ENCODE data around the gene ZNF304. TPM values are rescaled to one million over a fixed set of nuclear protein-coding genes. Genes with fewer than 3 reads are reported as not detected.

The ZNF304 gene
- total and polyA plus RNA-seq, 2 of the 4 experiments (the other 2 are of a cell fraction), result 3.9 to 16.1 TPM

DNA sequence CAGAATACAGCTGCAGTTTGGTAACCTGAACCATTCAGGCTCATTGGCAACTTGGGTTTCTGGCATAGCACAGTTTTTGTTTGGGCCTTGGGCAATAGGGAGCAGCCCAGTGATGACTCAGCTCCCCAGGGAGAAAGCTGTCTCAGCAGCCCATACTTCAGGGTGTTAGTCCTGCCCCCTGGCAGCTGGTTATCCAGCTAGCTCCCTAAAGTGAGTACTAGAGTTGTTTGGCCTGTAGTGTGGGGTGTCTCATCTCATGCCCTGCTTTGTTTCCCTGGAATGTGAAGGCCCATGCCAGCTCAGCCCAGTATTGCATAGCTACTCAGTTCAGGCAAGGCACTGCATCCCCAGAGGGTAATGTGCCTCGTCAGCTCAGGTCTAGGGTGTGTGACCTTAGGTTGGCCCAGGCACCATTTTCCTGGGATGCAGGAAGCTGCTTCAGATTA lies 49.0 kb upstream of the ZNF304 start (continued):
- TF ChIP-seq RFX5 (IDR thresholded peaks at IDR 0.05; ENCODE audit: low read depth, low read length), result no peak

DNA sequence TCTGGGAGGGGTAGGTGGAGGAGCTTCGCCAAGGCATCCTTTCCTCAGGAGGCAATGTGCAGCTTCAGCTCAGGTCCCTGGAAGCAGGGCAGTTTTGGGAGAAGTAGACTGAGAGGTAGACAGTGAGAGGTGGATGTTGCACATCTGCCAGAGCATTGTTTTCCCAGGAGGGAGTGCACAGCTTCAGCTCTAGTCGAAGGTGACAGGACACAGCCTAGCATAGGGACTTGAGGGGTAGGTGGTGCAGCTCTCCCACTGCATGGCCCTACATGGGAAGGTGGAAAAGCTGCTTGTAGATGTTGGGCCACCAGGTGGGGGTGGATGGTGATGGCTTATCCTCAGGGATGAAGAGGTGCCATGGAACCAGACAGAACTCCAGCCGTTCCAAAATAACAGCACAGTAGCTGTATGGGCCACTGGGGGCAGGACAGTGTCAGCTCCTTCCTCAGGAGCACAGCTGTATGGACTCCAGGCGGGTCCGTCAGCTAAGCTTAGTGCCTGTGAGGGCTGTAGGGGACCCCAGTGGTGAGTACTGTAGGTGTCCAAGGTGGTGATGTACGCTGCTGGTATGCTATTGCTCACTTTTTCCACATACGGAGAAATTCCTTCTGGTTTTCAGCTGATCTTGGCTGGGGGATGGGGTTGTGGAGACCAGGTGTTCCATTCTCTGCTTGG lies 48.2 kb upstream of the ZNF304 start:
- Histone ChIP-seq H3K27ac (ENCODE audit: insufficient read depth, low read length) (no peak overlapping the region; the same call in 1 of the 2 replicates), H2BK20ac (ENCODE audit: low read depth, low read length) (no peak overlapping the region), H3K4me1 (ENCODE audit: control insufficient read depth, insufficient read depth, low read length) (peaks cover 9% of the 10 kb centered on the region), H3K18ac (ENCODE audit: low read depth, low read length) (no peak overlapping the region), H4K91ac (ENCODE audit: insufficient read depth, low read depth, low read length) (no peak overlapping the region; the same call in 1 of the 2 replicates), H3K9ac (ENCODE audit: low read depth, low read length) (no peak overlapping the region), H2BK15ac (ENCODE audit: low read depth, low read length) (no peak overlapping the region), H2AK5ac (ENCODE audit: low read depth, low read length) (peak overlapping the region; percentile 67; the same call in 1 of the 2 replicates), H3K9me3 (ENCODE audit: control insufficient read depth, insufficient read depth, low read length) (no peaks in the 10 kb centered on the region), H4K5ac (ENCODE audit: low read depth, low read length) (no peak overlapping the region), H3K79me1 (ENCODE audit: low read depth in 1 of 2, low read length in 2 of 2) (peaks cover 20 to 37% of the 10 kb centered on the region in 2 experiments), H3K23ac (ENCODE audit: low read depth, low read length) (no peak overlapping the region), H3K36me3 (ENCODE audit: control insufficient read depth, insufficient read depth, low read length) (peaks cover 7% of the 10 kb centered on the region), H4K8ac (ENCODE audit: low read depth in 2 of 2, low read length in 2 of 2) (no peak overlapping the region), H4K20me1 (ENCODE audit: insufficient read depth, low read length) (peaks cover 25% of the 10 kb centered on the region), H3K4me2 (ENCODE audit: low read depth, low read length) (no peak overlapping the region), H3K4me3 (ENCODE audit: insufficient read depth, low read depth, low read length) (no peak overlapping the region), H3K9me1 (ENCODE audit: insufficient read depth, low read length) (peaks cover 12% of the 10 kb centered on the region), H2AFZ (replicated peaks; ENCODE audit: low read length, poor library complexity) (no peak overlapping the region), H3K14ac (replicated peaks; ENCODE audit: low read depth, low read length) (no peak overlapping the region), H3K4ac (ENCODE audit: low read depth, low read length) (no peak overlapping the region), H2BK5ac (ENCODE audit: low read depth, low read length, poor library complexity, severe bottlenecking) (peak overlapping the region; percentile 33), H2AK9ac (replicated peaks; ENCODE audit: low read depth, low read length, poor library complexity) (no peak overlapping the region), H3K56ac (ENCODE audit: extremely low read depth, insufficient read depth, low read length) (no peak overlapping the region), H3K27me3 (ENCODE audit: control insufficient read depth, insufficient read depth, low read length) (no peaks in the 10 kb centered on the region), H2BK120ac (ENCODE audit: low read depth, low read length) (no peak overlapping the region)
- DNase-seq (no peak), ATAC-seq (ENCODE audit: low read depth) (no peak)
- TF ChIP-seq RAD21 (IDR thresholded peaks at IDR 0.05; ENCODE audit: low read length) (no peak), CEBPB (IDR thresholded peaks at IDR 0.05; ENCODE audit: low read depth, low read length) (no peak), BHLHE40 (IDR thresholded peaks at IDR 0.05; ENCODE audit: low read depth, low read length) (no peak)
- TF ChIP-seq, protein P1, sequence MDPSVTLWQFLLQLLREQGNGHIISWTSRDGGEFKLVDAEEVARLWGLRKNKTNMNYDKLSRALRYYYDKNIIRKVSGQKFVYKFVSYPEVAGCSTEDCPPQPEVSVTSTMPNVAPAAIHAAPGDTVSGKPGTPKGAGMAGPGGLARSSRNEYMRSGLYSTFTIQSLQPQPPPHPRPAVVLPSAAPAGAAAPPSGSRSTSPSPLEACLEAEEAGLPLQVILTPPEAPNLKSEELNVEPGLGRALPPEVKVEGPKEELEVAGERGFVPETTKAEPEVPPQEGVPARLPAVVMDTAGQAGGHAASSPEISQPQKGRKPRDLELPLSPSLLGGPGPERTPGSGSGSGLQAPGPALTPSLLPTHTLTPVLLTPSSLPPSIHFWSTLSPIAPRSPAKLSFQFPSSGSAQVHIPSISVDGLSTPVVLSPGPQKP (IDR thresholded peaks at IDR 0.05; ENCODE audit: borderline replicate concordance, low read depth, low read length), result no peak
- no TSS peak for BruUV-seq (replicated peaks)
- 90% methylated on average over 2 of the region's 7 CpGs; no CpG with 5 or more reads in 1 of the 2 experiments for WGBS, 2 experiments (ENCODE audit: extremely low coverage in 2 of 2, insufficient read length in 1 of 2)
- dilution Hi-C loops (cut with HindIII; ENCODE audit: low sequenced_read_pairs, unreplicated experiment) (no loop called here), in situ Hi-C loops (cut with MboI; ENCODE audit: low sequenced_read_pairs) (no loop called here), intact Hi-C loops (cut with micrococcal nuclease) (no loop called here)
- ChIA-PET POLR2A (ENCODE audit: unreplicated experiment) (no interaction called here), CTCF (interaction anchor here (0.6 to 1.3 kb wide), 2 partner anchors 10 to 83 kb away, joined by 3 to 4 read pairs; no protein-coding TSS in a partner anchor)

Data from IMR-90 (cell line).